CD14-positive monocyte (primary cell): ENCODE results near the gene NOM1. TPM values are rescaled to one million over a fixed set of nuclear protein-coding genes. Genes with fewer than 3 reads are reported as not detected.

ENCODE experiments used
- DNase-seq, 3 donors: peaks; one replicate each; pipeline ENCODE4 v3.0.0-alpha.2; 2011 to 2022
- H2AFZ ChIP-seq: 2 replicates; pipeline ENCODE4 v1.6.0; 2012; ENCODE audit warnings: mild to moderate bottlenecking, low read depth, low read length, inconsistent platforms; ENCODE audit not compliant: insufficient read depth, poor library complexity, severe bottlenecking
- H3K27ac ChIP-seq, 2 donors: 1 replicate in 1 of 2; 2 replicates in 1 of 2; pipeline ENCODE4 v1.5.1; 2012 to 2013; ENCODE audit warnings: low read length in 2 of 2, control low read depth in 1 of 2, inconsistent platforms in 1 of 2, low read depth in 1 of 2, mild to moderate bottlenecking in 1 of 2
- H3K27me3 ChIP-seq, 2 donors: one replicate each; pipeline versions ENCODE4 v1.6.0 to v1.6.1; 2011 to 2013; ENCODE audit warnings: low read length in 2 of 2; ENCODE audit not compliant: control insufficient read depth in 2 of 2, insufficient read depth in 2 of 2
- H3K36me3 ChIP-seq, 2 donors: replicated peaks in 1 of 2; 1 replicate in 1 of 2; 2 replicates in 1 of 2; pipeline versions ENCODE4 v1.5.1 to v1.6.1; 2012 to 2013; ENCODE audit warnings: low read length in 2 of 2, control low read depth in 1 of 2, inconsistent platforms in 1 of 2, mild to moderate bottlenecking in 1 of 2; ENCODE audit not compliant: insufficient read depth in 2 of 2, control insufficient read depth in 1 of 2
- H3K4me1 ChIP-seq, 2 donors: 1 replicate in 1 of 2; 2 replicates in 1 of 2; pipeline versions ENCODE4 v1.5.1 to v1.6.1; 2012 to 2013; ENCODE audit warnings: low read length in 2 of 2, control low read depth in 1 of 2, inconsistent platforms in 1 of 2, mild to moderate bottlenecking in 1 of 2, moderate library complexity in 1 of 2; ENCODE audit not compliant: insufficient read depth in 2 of 2, control insufficient read depth in 1 of 2
- H3K4me2 ChIP-seq: replicated peaks from 2 replicates; pipeline ENCODE3; 2012; ENCODE audit warnings: low read length, moderate library complexity, mild to moderate bottlenecking; ENCODE audit not compliant: poor library complexity, severe bottlenecking; ENCODE audit errors: extremely low read depth
- H3K4me3 ChIP-seq, 3 experiments: fragments of 200-600 bp in 1 of 3; sonication (generic) in 1 of 3; replicated peaks in 1 of 3; 1 replicate in 2 of 3; 2 replicates in 1 of 3; pipeline ENCODE4 v1.5.1; 2011 to 2013; ENCODE audit warnings: low read length in 3 of 3, mild to moderate bottlenecking in 3 of 3, control low read depth in 2 of 3, low read depth in 2 of 3, inconsistent platforms in 1 of 3, moderate library complexity in 1 of 3
- H3K79me2 ChIP-seq: 2 replicates; pipeline ENCODE4 v1.6.0; 2012; ENCODE audit warnings: mild to moderate bottlenecking, control low read depth, inconsistent platforms, low read length, moderate library complexity; ENCODE audit not compliant: insufficient read depth
- H3K9ac ChIP-seq: 2 replicates; pipeline ENCODE4 v1.6.0; 2017; ENCODE audit warnings: low read length, mild to moderate bottlenecking; ENCODE audit not compliant: insufficient read depth, poor library complexity, severe bottlenecking
- H3K9me3 ChIP-seq, 2 donors: replicated peaks in 1 of 2; 1 replicate in 1 of 2; 2 replicates in 1 of 2; pipeline versions ENCODE4 v1.5.1 to v1.6.1; 2012 to 2013; ENCODE audit warnings: low read length in 2 of 2, control low read depth in 1 of 2; ENCODE audit not compliant: control insufficient read depth in 1 of 2, insufficient read depth in 1 of 2
- H4K20me1 ChIP-seq: 2 replicates; pipeline ENCODE4 v1.6.0; 2012; ENCODE audit warnings: mild to moderate bottlenecking, low read length, control low read depth, moderate library complexity; ENCODE audit not compliant: insufficient read depth
- H3K27ac Mint-ChIP-seq, 7 donors: one replicate each; pipeline ENCODE4 v1.8.0; 2020; ENCODE audit warnings: mild to moderate bottlenecking in 7 of 7, mixed read lengths in 7 of 7, moderate library complexity in 6 of 7, inconsistent platforms in 2 of 7
- H3K27me3 Mint-ChIP-seq, 3 donors: one replicate each; pipeline ENCODE4 v1.8.0; 2021 to 2022; ENCODE audit warnings: low read depth in 3 of 3, mild to moderate bottlenecking in 3 of 3, mixed read lengths in 3 of 3, moderate library complexity in 3 of 3, inconsistent platforms in 1 of 3
- H3K36me3 Mint-ChIP-seq, 2 donors: one replicate each; pipeline ENCODE4 v1.8.0; 2020; ENCODE audit warnings: mixed read lengths in 2 of 2, inconsistent platforms in 1 of 2, mild to moderate bottlenecking in 1 of 2
- H3K4me1 Mint-ChIP-seq: one replicate; pipeline ENCODE4 v1.8.0; 2020; ENCODE audit warnings: mild to moderate bottlenecking, mixed read lengths
- H3K4me3 Mint-ChIP-seq, 2 donors: one replicate each; pipeline ENCODE4 v1.8.0; 2020; ENCODE audit warnings: mild to moderate bottlenecking in 2 of 2, mixed read lengths in 2 of 2, moderate library complexity in 1 of 2
- H3K9me3 Mint-ChIP-seq, 7 donors: one replicate each; pipeline ENCODE4 v1.8.0; 2020 to 2022; ENCODE audit warnings: mixed read lengths in 7 of 7, mild to moderate bottlenecking in 6 of 7, moderate library complexity in 6 of 7, inconsistent platforms in 2 of 7
- WGBS: methylation state at CpG from one replicate; pipeline ENCODE4 v1.1.5; 2013; ENCODE audit warnings: missing lambda C conversion rate; ENCODE audit not compliant: insufficient coverage; 5-methylcytosine and 5-hydroxymethylcytosine counted together
- intact Hi-C, 2 donors: fragments of 100-400 bp; cut with micrococcal nuclease; formaldehyde crosslinking; loops; one replicate each; pipeline versions ENCODE4 v1.15.0 to v1.15.1; 2023
- polyA plus RNA-seq, 3 donors: library from polyadenylated mRNA; depleted of rRNA in 1 of 3; unstranded in 2 of 3; stranded (reverse) in 1 of 3; fragments of 300-500 nt in 2 of 3; fragments of >200 nt in 1 of 3; fragmentation: Illumina TruSeq in 2 of 3; gene quantifications; 1 replicate in 2 of 3; 2 replicates in 1 of 3; pipeline ENCODE4 v1.2.3, GENCODE V29; 2012 to 2021
- TF ChIP-seq, protein P1 (sequence below): fragments of 200-600 bp; IDR thresholded peaks from one replicate; pipeline ENCODE4 v1.8.0; 2022; ENCODE audit warnings: antibody characterized with exemption, mild to moderate bottlenecking

Gene NOM1
- polyA plus RNA-seq, 3 donors, result 0.89 to 11.5 (median 1.9) TPM

DNA sequence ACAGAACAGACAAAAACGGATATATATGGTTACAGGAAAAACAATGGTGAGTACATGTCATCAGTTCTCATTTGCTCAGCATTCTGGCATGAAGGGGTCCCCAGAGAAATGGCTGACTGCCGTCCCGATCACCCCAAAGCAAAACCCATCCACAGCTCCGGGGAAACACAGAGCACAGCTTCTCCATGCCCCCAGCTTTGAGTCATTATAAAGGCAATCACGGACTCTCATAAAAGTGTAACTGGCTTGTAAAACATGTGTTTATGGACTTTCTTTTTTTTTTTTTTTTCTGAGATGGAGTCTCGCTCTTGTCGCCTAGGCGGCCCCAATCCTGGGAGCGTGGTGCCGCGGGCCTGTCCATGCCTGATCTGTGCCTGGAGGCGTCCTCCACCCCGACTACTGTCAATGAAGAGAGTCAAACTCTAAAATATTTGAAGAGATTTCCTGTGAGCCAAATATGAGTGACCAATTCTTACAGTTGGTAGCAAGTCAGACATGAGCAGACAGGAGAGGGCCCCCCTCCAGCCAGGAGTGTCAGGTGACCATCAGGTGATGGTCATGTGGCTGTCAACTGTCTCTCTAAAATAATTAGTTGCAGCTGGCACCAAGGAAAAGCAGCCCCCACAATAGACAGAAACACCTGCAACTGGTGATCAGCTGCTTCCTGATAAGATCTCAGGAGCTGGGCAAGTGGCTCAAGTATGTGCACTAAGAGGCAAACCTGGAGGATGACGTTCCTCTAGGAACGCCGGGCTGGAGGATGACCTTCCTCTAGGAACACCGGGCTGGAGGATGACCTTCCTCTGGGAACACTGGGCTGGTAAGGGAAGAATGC is 21.7 kb upstream of the NOM1 start:
- no peak overlapping the region for H3K4me3 Mint-ChIP-seq
- Histone ChIP-seq H3K4me3 (no peak overlapping the region), H3K4me2 (no peak overlapping the region), H3K9ac (no peak overlapping the region), H4K20me1 (no peaks in the 10 kb centered on the region), H3K27ac (no peak overlapping the region), H3K36me3 (no peaks in the 10 kb centered on the region), H2AFZ (no peak overlapping the region), H3K79me2 (no peaks in the 10 kb centered on the region), H3K27me3 (peaks cover 0 to 9% of the 10 kb centered on the region in 2 donors), H3K9me3 (no peaks in the 10 kb centered on the region), H3K4me1 (no peaks in the 10 kb centered on the region)
- H3K27ac Mint-ChIP-seq, result no peak overlapping the region
- TF ChIP-seq, protein P1, sequence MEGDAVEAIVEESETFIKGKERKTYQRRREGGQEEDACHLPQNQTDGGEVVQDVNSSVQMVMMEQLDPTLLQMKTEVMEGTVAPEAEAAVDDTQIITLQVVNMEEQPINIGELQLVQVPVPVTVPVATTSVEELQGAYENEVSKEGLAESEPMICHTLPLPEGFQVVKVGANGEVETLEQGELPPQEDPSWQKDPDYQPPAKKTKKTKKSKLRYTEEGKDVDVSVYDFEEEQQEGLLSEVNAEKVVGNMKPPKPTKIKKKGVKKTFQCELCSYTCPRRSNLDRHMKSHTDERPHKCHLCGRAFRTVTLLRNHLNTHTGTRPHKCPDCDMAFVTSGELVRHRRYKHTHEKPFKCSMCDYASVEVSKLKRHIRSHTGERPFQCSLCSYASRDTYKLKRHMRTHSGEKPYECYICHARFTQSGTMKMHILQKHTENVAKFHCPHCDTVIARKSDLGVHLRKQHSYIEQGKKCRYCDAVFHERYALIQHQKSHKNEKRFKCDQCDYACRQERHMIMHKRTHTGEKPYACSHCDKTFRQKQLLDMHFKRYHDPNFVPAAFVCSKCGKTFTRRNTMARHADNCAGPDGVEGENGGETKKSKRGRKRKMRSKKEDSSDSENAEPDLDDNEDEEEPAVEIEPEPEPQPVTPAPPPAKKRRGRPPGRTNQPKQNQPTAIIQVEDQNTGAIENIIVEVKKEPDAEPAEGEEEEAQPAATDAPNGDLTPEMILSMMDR, result no peak
- DNase-seq, result no peak
- WGBS, result 89% methylated on average over 5 of the region's 17 CpGs
- peaks cover 4% of the 10 kb centered on the region for H3K4me1 Mint-ChIP-seq
- no peaks in the 10 kb centered on the region for H3K36me3 Mint-ChIP-seq
- peaks cover 0 to 1% (median 0%) of the 10 kb centered on the region in 7 donors for H3K9me3 Mint-ChIP-seq
- peaks cover 23 to 58% (median 28%) of the 10 kb centered on the region in 3 donors for H3K27me3 Mint-ChIP-seq
- intact Hi-C loops, result no loop called here

DNA sequence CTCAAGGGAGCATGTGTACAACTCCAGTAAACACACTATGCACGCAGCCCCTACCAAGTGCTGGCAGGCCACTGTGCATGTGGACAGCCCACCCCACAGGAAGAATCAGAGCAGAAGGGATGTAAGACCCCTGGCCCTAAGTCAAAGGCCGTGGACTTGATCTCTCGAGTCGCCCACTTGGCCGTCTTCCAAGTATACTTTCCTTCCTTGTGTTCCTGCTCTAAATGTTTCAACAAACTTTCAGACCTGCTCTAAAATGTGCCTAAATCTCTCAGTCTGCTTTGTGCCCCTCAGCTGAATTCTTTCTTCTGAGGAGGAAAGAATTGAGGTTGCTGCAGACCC is 21.1 kb upstream of the NOM1 start:
- Histone ChIP-seq H3K4me1 (no peaks in the 10 kb centered on the region), H3K4me2 (no peak overlapping the region), H3K36me3 (no peaks in the 10 kb centered on the region), H3K9me3 (no peaks in the 10 kb centered on the region), H3K79me2 (no peaks in the 10 kb centered on the region), H4K20me1 (no peaks in the 10 kb centered on the region), H3K4me3 (no peak overlapping the region), H3K27ac (no peak overlapping the region), H3K9ac (no peak overlapping the region), H3K27me3 (peaks cover 0 to 9% of the 10 kb centered on the region in 2 donors), H2AFZ (no peak overlapping the region)
- Mint-ChIP-seq H3K4me3 (no peak overlapping the region), H3K27ac (no peak overlapping the region), H3K9me3 (peaks cover 0 to 1% (median 0%) of the 10 kb centered on the region in 7 donors), H3K36me3 (no peaks in the 10 kb centered on the region), H3K4me1 (peaks cover under 1% of the 10 kb centered on the region), H3K27me3 (peaks cover 24 to 54% (median 25%) of the 10 kb centered on the region in 3 donors)
- 41% methylated on average over 2 of the region's 5 CpGs for WGBS
- intact Hi-C loops, result no loop called here
- TF ChIP-seq, protein P1, result no peak
- no peak for DNase-seq
